Small intestine (tissue), 7 donors: ENCODE measurements around the gene TMEM129. TPM values are rescaled to one million over a fixed set of nuclear protein-coding genes. Genes with fewer than 3 reads are reported as not detected.

ENCODE experiments used
- DNase-seq, 2 donors: peaks; one replicate each; pipeline versions ENCODE4 v3.0.0 to v3.0.0-alpha.2; 2013
- FAIRE-seq: peaks from 2 replicates; lab custom pipeline; 2012; peaks lifted over from hg19 to GRCh38; lab: Jason Lieb, UNC
- H3K27ac ChIP-seq, 3 donors: one replicate each; pipeline ENCODE4 v1.5.1; 2013; ENCODE audit warnings: low read length in 2 of 3, mild to moderate bottlenecking in 2 of 3, control low read depth in 1 of 3, inconsistent platforms in 1 of 3, low read depth in 1 of 3, moderate library complexity in 1 of 3
- H3K27me3 ChIP-seq, 3 donors: one replicate each; pipeline ENCODE4 v1.6.1; 2013; ENCODE audit warnings: low read length in 3 of 3, inconsistent platforms in 1 of 3; ENCODE audit not compliant: control insufficient read depth in 3 of 3, insufficient read depth in 3 of 3
- H3K36me3 ChIP-seq, 3 donors: one replicate each; pipeline ENCODE4 v1.6.1; 2013; ENCODE audit warnings: low read length in 3 of 3, inconsistent platforms in 1 of 3, low read depth in 1 of 3, mild to moderate bottlenecking in 1 of 3, moderate library complexity in 1 of 3; ENCODE audit not compliant: control insufficient read depth in 3 of 3, insufficient read depth in 2 of 3
- H3K4me1 ChIP-seq, 3 donors: one replicate each; pipeline ENCODE4 v1.6.1; 2013; ENCODE audit warnings: low read length in 2 of 3, inconsistent platforms in 1 of 3, low read depth in 1 of 3, mild to moderate bottlenecking in 1 of 3, moderate library complexity in 1 of 3; ENCODE audit not compliant: control insufficient read depth in 3 of 3, insufficient read depth in 2 of 3
- H3K4me3 ChIP-seq, 3 donors: one replicate each; pipeline ENCODE4 v1.5.1; 2013; ENCODE audit warnings: low read length in 3 of 3, control low read depth in 1 of 3, inconsistent platforms in 1 of 3, low read depth in 1 of 3, mild to moderate bottlenecking in 1 of 3, moderate library complexity in 1 of 3
- H3K9me3 ChIP-seq, 2 donors: one replicate each; pipeline ENCODE4 v1.6.1; 2013; ENCODE audit warnings: low read depth in 1 of 2, low read length in 1 of 2; ENCODE audit not compliant: control insufficient read depth in 2 of 2, insufficient read depth in 1 of 2
- WGBS, 3 donors: extraction: QIAGEN DNeasy Blood & Tissue Kit; methylation state at CpG; one replicate each; pipeline ENCODE4 v1.1.7; 2013; 5-methylcytosine and 5-hydroxymethylcytosine counted together
- polyA plus RNA-seq, 4 donors: library from polyadenylated mRNA; stranded (reverse) in 3 of 4; unstranded in 1 of 4; fragments of 200-250 nt in 3 of 4; fragments of 120-200 nt in 1 of 4; gene quantifications; one replicate each; pipeline versions ENCODE4 v1.2.1 to v1.2.3, GENCODE V29; 2013
- donor health status: healthy with polysubstance abuse.
- donor health status: control.
- donor health status: control.
- donor health status: Bipolar disorder and iron deficiency.
- donor health status: healthy.

The TMEM129 gene
- polyA plus RNA-seq, 4 donors, result 18.6 to 47.2 (median 26.0) TPM

- no peaks in the 10 kb centered on the region for H3K27me3 ChIP-seq
- H3K27ac ChIP-seq, result no peak overlapping the region
- WGBS, 3 donors, result 78 to 81% (median 81%) methylated on average over 17 of the region's 17 CpGs
- H3K4me1 ChIP-seq, result peaks cover 0 to 32% (median 0%) of the 10 kb centered on the region in 3 donors
- no peak overlapping the region for H3K4me3 ChIP-seq
- no peak for FAIRE-seq
- no peaks in the 10 kb centered on the region for H3K9me3 ChIP-seq
- no peak for DNase-seq
- no peaks in the 10 kb centered on the region for H3K36me3 ChIP-seq
Measured at GRCh38 chr4:1755297-1755696, 34.2 kb upstream of the TMEM129 start.

- WGBS, 3 donors, result 32 to 66% (median 63%) methylated on average over 4 to 5 of the region's 5 CpGs
- FAIRE-seq, result no peak
- no peak overlapping the region for H3K27ac ChIP-seq
Measured at GRCh38 chr4:1754336-1754735, 33.2 kb upstream of the TMEM129 start.

GRCh38 chr4:1753697-1754311 lies 32.7 kb upstream of the TMEM129 start:
- no peaks in the 10 kb centered on the region for H3K36me3 ChIP-seq
- WGBS, 3 donors, result 61 to 83% (median 79%) methylated on average over 15 of the region's 15 CpGs
- no peak overlapping the region for H3K4me3 ChIP-seq
- no peaks in the 10 kb centered on the region for H3K9me3 ChIP-seq
- DNase-seq (no peak), FAIRE-seq (no peak)
- H3K4me1 ChIP-seq, result peaks cover 0 to 32% (median 0%) of the 10 kb centered on the region in 3 donors
- no peak overlapping the region for H3K27ac ChIP-seq
- no peaks in the 10 kb centered on the region for H3K27me3 ChIP-seq

More at GRCh38 chr4:1754336-1754735, 33.2 kb upstream of the TMEM129 start:
- no peaks in the 10 kb centered on the region for H3K27me3 ChIP-seq
- no peaks in the 10 kb centered on the region for H3K36me3 ChIP-seq
- DNase-seq, result no peak
- H3K4me3 ChIP-seq, result no peak overlapping the region
- peaks cover 0 to 32% (median 0%) of the 10 kb centered on the region in 3 donors for H3K4me1 ChIP-seq
- no peaks in the 10 kb centered on the region for H3K9me3 ChIP-seq

- FAIRE-seq, result no peak
Measured at GRCh38 chr4:1753294-1753696, 32.2 kb upstream of the TMEM129 start.

GRCh38 chr4:1752284-1753041 lies 31.3 kb upstream of the TMEM129 start:
- Histone ChIP-seq H3K27ac (no peak overlapping the region), H3K27me3 (no peaks in the 10 kb centered on the region), H3K36me3 (no peaks in the 10 kb centered on the region), H3K4me3 (no peak overlapping the region), H3K9me3 (peaks cover 0 to 5% of the 10 kb centered on the region in 2 donors), H3K4me1 (peaks cover 0 to 38% (median 0%) of the 10 kb centered on the region in 3 donors)
- FAIRE-seq (no peak), DNase-seq (peak in 1 of 2 donors; percentile 61)
- 17 to 32% (median 22%) methylated on average over 28 to 35 of the region's 35 CpGs for WGBS, 3 donors

More at GRCh38 chr4:1753294-1753696, 32.2 kb upstream of the TMEM129 start:
- H3K4me3 ChIP-seq, result no peak overlapping the region
- WGBS, 3 donors, result 69 to 77% (median 73%) methylated on average over 9 to 10 of the region's 10 CpGs
- no peaks in the 10 kb centered on the region for H3K27me3 ChIP-seq
- no peak overlapping the region for H3K27ac ChIP-seq
- DNase-seq, result no peak
- peaks cover 0 to 37% (median 0%) of the 10 kb centered on the region in 3 donors for H3K4me1 ChIP-seq
- no peaks in the 10 kb centered on the region for H3K36me3 ChIP-seq
- no peaks in the 10 kb centered on the region for H3K9me3 ChIP-seq

- FAIRE-seq (no peak), DNase-seq (no peak)
- H3K36me3 ChIP-seq, result no peaks in the 10 kb centered on the region
- H3K27ac ChIP-seq, result no peak overlapping the region
- H3K4me1 ChIP-seq, result peaks cover 0 to 38% (median 0%) of the 10 kb centered on the region in 3 donors
- no peaks in the 10 kb centered on the region for H3K27me3 ChIP-seq
- peaks cover 0 to 6% of the 10 kb centered on the region in 2 donors for H3K9me3 ChIP-seq
- WGBS, 3 donors, result 39 to 71% (median 60%) methylated on average over 8 of the region's 8 CpGs
- no peak overlapping the region for H3K4me3 ChIP-seq
Measured at GRCh38 chr4:1751919-1752283, 30.8 kb upstream of the TMEM129 start.

- FAIRE-seq (no peak), DNase-seq (no peak)
- H3K4me3 ChIP-seq, result no peak overlapping the region
- peaks cover 0 to 38% (median 0%) of the 10 kb centered on the region in 3 donors for H3K4me1 ChIP-seq
- WGBS, 3 donors, result 74 to 88% (median 79%) methylated on average over 23 to 31 of the region's 31 CpGs
- peaks cover 0 to 6% of the 10 kb centered on the region in 2 donors for H3K9me3 ChIP-seq
- H3K36me3 ChIP-seq, result no peaks in the 10 kb centered on the region
- H3K27me3 ChIP-seq, result no peaks in the 10 kb centered on the region
- H3K27ac ChIP-seq, result no peak overlapping the region
Measured at GRCh38 chr4:1751155-1751918, 30.2 kb upstream of the TMEM129 start.
